Breast epithelium (tissue), 4 donors: ENCODE measurements around the gene TXNL4A. TPM values are rescaled to one million over a fixed set of nuclear protein-coding genes. Genes with fewer than 3 reads are reported as not detected.

Experiments used
- DNase-seq, 2 donors: peaks; one replicate each; pipeline ENCODE4 v3.0.0-alpha.2; 2019; ENCODE audit warnings: low spot score in 2 of 2
- H3K27ac ChIP-seq, 2 donors: fragments of 200-600 bp; sonication (generic) in 1 of 2; one replicate each; pipeline ENCODE4 v1.5.1; 2016 to 2019; ENCODE audit warnings: mild to moderate bottlenecking in 1 of 2
- H3K27me3 ChIP-seq, 2 donors: fragments of 200-600 bp; sonication (generic) in 1 of 2; one replicate each; pipeline versions ENCODE4 v1.5.1 to v1.6.0; 2017 to 2019; ENCODE audit warnings: control low read depth in 1 of 2, mild to moderate bottlenecking in 1 of 2
- H3K36me3 ChIP-seq: fragments of 200-600 bp; one replicate; pipeline ENCODE4 v1.5.1; 2019
- H3K4me1 ChIP-seq, 2 donors: fragments of 200-600 bp; sonication (generic); one replicate each; pipeline ENCODE4 v1.5.1; 2016 to 2019; ENCODE audit warnings: control low read depth in 1 of 2
- H3K4me3 ChIP-seq, 3 donors: fragments of 200-600 bp; sonication (generic); 1 replicate in 2 of 3; 2 replicates in 1 of 3; pipeline ENCODE4 v1.5.1; 2016 to 2019; ENCODE audit warnings: mild to moderate bottlenecking in 3 of 3, moderate library complexity in 2 of 3
- H3K9me3 ChIP-seq, 2 donors: fragments of 200-600 bp; sonication (generic) in 1 of 2; one replicate each; pipeline ENCODE4 v1.5.1; 2016 to 2019; ENCODE audit warnings: control low read depth in 1 of 2
- POLR2A ChIP-seq: fragments of 450-650 bp; IDR thresholded peaks from one replicate; pipeline ENCODE4 v1.6.1; 2016; ENCODE audit warnings: antibody characterized with exemption, mild to moderate bottlenecking, moderate library complexity
- POLR2AphosphoS5 ChIP-seq, 3 donors: sonication (generic); formaldehyde crosslinking; IDR thresholded peaks; one replicate each; pipeline ENCODE4 v1.6.1; 2017; ENCODE audit warnings: antibody characterized with exemption in 3 of 3
- intact Hi-C: fragments of 100-400 bp; cut with DNase I; formaldehyde crosslinking; loops from one replicate; pipeline ENCODE4 v1.15.1; 2023; ENCODE audit warnings: low total_unique reads
- total RNA-seq, 3 donors: library from RNA; depleted of rRNA; stranded (reverse); fragments of >200 nt; gene quantifications; one replicate each; pipeline ENCODE4 v1.1.0, GENCODE V29; 2016
- TF ChIP-seq, protein P1 (sequence below), 3 donors: fragments of 450-650 bp; IDR thresholded peaks; one replicate each; pipeline ENCODE4 v1.5.1; 2016 to 2017; ENCODE audit warnings: antibody characterized with exemption in 3 of 3, mild to moderate bottlenecking in 3 of 3, moderate library complexity in 3 of 3

TXNL4A gene
- total RNA-seq, 3 donors from 2014 or later: 21.4 to 39.2 (median 23.9) TPM

DNA sequence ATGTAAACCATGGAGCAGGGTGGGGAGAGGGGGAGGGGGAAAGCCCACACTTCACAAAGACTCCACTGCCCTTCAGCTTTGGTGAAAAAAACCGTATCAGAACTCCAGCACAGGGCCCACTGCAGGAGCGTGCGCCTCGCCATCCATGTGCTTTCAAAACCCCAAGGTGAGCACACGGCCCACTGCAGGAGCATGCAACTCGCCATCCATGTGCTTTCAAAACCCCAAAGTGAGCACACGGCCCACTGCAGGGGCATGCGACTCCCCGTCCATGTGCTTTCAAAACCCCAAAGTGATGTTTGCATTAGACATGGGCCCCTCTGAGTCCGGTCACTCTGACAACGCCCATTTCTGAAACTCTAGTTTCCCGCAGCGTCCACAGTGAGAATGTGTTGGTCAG, 7.8 kb downstream of the TXNL4A start:
- Histone ChIP-seq H3K27me3 (no peaks in the 10 kb centered on the region), H3K4me3 (no peak overlapping the region), H3K36me3 (no peaks in the 10 kb centered on the region), H3K27ac (no peak overlapping the region), H3K9me3 (no peaks in the 10 kb centered on the region), H3K4me1 (no peaks in the 10 kb centered on the region)
- intact Hi-C loops: no loop called here
- no peak for DNase-seq
- no peak for TF ChIP-seq POLR2A
- no peak for TF ChIP-seq POLR2AphosphoS5 (IDR thresholded peaks at IDR 0.05)
- TF ChIP-seq, protein P1, sequence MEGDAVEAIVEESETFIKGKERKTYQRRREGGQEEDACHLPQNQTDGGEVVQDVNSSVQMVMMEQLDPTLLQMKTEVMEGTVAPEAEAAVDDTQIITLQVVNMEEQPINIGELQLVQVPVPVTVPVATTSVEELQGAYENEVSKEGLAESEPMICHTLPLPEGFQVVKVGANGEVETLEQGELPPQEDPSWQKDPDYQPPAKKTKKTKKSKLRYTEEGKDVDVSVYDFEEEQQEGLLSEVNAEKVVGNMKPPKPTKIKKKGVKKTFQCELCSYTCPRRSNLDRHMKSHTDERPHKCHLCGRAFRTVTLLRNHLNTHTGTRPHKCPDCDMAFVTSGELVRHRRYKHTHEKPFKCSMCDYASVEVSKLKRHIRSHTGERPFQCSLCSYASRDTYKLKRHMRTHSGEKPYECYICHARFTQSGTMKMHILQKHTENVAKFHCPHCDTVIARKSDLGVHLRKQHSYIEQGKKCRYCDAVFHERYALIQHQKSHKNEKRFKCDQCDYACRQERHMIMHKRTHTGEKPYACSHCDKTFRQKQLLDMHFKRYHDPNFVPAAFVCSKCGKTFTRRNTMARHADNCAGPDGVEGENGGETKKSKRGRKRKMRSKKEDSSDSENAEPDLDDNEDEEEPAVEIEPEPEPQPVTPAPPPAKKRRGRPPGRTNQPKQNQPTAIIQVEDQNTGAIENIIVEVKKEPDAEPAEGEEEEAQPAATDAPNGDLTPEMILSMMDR (IDR thresholded peaks at IDR 0.05): no peak

DNA sequence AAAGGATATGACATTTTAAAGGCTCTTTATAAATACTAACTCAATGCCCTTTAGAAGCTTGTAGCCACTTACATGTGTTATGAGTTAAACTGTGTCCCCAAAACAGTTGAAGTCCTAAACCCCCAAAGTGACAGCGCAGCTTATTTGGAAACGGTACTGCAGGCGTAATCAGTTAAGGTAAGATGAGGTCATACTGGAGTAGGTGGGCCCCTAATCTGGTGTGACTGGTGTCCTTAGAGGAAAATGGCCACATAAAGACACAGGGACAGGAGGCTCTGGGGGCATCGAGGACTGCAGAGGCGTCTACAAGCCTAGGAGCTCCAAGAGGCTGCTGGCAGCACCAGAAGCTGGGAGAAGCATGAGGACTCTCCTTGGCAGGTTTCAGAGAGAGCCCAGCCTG, 8.5 kb downstream of the TXNL4A start:
- H3K4me1 ChIP-seq: no peaks in the 10 kb centered on the region
- H3K27me3 ChIP-seq: no peaks in the 10 kb centered on the region
- H3K27ac ChIP-seq: no peak overlapping the region
- no peak overlapping the region for H3K4me3 ChIP-seq
- H3K36me3 ChIP-seq: no peaks in the 10 kb centered on the region
- TF ChIP-seq POLR2AphosphoS5 (IDR thresholded peaks at IDR 0.05) (no peak), POLR2A (no peak)
- H3K9me3 ChIP-seq: no peaks in the 10 kb centered on the region
- no peak for DNase-seq
- intact Hi-C loops: no loop called here

DNA sequence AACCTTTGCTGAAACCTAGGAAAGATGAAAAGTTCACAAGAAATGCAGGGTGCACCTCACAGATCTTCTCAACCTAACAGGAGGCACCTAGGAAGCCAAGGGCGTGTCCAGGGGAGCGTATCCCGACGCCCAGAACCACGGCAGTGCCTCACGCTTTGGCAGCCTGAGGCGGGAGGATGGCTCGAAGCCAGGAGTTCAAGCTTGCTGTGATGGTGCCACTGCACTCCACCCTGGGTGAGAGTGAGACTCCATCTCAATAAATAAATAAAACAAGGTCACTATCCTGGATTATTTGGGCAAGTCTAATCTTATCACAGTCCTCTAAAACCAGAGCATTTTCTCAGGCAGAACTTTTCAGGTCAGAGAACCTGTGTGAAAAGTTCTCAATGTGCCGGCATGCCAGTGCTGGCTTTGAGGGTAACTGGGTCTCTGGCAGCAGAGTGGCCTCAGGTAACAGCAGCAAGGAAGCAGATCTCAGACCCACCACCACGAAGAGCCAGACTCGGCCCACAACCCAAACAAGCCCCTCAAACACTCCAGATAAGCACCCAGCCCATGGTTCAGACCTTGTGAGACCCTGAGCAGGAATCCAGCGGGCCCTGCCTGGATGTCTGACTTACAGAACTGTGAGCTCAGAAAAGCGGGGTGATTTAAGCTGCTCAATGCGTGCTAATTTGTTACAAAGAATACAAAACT, 12.2 kb downstream of the TXNL4A start:
- Histone ChIP-seq H3K27me3 (no peaks in the 10 kb centered on the region), H3K4me1 (no peaks in the 10 kb centered on the region), H3K36me3 (no peaks in the 10 kb centered on the region), H3K4me3 (no peak overlapping the region), H3K9me3 (no peaks in the 10 kb centered on the region), H3K27ac (no peak overlapping the region)
- TF ChIP-seq POLR2AphosphoS5 (IDR thresholded peaks at IDR 0.05) (no peak), POLR2A (no peak)
- TF ChIP-seq, protein P1 (IDR thresholded peaks at IDR 0.05): no peak
- intact Hi-C loops: no loop called here
- DNase-seq: no peak

DNA sequence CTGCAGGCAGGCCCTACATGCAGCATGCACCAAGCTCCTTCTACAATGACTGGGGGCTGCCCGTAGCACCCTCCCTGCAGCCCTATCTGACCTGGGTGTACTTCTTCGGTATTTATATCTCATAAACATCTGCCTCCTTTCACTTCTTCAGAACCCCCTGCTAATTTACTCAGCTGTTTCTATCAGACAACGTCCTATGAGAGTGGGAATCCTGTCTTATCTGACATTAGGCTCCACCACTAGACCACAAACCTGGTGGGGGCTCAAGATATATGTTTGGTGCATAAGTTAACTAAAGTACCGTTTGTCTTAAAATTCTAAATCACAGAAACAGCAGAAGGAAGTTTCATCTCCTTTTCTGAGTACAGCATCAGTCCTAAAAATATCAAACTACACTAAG, 13.3 kb downstream of the TXNL4A start:
- H3K36me3 ChIP-seq: peaks cover 4% of the 10 kb centered on the region
- no peak for TF ChIP-seq POLR2A
- TF ChIP-seq, protein P1 (IDR thresholded peaks at IDR 0.05): no peak
- TF ChIP-seq POLR2AphosphoS5 (IDR thresholded peaks at IDR 0.05): no peak
- H3K4me1 ChIP-seq: no peaks in the 10 kb centered on the region
- no peaks in the 10 kb centered on the region for H3K27me3 ChIP-seq
- no peak for DNase-seq
- no peaks in the 10 kb centered on the region for H3K9me3 ChIP-seq
- H3K27ac ChIP-seq: no peak overlapping the region
- intact Hi-C loops: no loop called here
- no peak overlapping the region for H3K4me3 ChIP-seq

DNA sequence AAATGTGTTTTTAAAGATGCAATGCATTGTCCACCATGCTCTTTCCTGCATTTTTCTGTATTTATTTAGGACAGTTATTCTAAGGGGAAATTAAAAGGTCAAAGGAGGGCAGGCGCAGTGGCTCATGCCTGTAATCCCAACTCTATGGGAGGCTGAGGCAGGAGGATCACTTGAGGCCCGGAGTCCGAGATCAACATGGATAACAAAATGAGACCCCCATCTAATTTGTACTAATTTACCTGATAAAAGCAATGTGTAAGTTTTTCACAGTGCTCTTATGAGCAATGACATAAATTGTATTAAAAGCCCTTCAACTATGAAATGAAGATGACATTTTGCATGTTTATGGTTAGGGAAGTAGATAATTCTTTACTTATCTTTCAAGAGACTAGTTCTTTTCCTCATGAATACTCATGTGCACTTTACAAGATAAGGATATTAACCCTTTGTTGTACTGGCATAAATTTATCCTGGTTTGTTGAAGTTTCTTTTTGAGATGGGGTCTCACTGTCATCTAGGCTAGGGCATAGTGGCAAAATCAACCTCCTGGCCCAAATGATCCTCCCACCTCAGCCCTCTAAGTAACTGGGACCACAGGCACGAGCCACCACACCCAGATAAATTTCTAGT, 14.2 kb downstream of the TXNL4A start:
- Histone ChIP-seq H3K4me1 (no peaks in the 10 kb centered on the region), H3K36me3 (peaks cover 4% of the 10 kb centered on the region), H3K4me3 (no peak overlapping the region), H3K27me3 (no peaks in the 10 kb centered on the region), H3K27ac (no peak overlapping the region), H3K9me3 (no peaks in the 10 kb centered on the region)
- intact Hi-C loops: no loop called here
- DNase-seq: no peak
- TF ChIP-seq POLR2A: no peak
- TF ChIP-seq, protein P1 (IDR thresholded peaks at IDR 0.05): no peak
- no peak for TF ChIP-seq POLR2AphosphoS5 (IDR thresholded peaks at IDR 0.05)
